Measurements from ENCODE around the gene IMPDH2. TPM values are rescaled to one million over a fixed set of nuclear protein-coding genes. Genes with fewer than 3 reads are reported as not detected.

IMPDH2 gene
- total and polyA plus RNA-seq, 2 of the 8 experiments (the other 6 are each of a cell fraction or from before 2014, with no cell fraction given): 374 to 409 TPM

DNA sequence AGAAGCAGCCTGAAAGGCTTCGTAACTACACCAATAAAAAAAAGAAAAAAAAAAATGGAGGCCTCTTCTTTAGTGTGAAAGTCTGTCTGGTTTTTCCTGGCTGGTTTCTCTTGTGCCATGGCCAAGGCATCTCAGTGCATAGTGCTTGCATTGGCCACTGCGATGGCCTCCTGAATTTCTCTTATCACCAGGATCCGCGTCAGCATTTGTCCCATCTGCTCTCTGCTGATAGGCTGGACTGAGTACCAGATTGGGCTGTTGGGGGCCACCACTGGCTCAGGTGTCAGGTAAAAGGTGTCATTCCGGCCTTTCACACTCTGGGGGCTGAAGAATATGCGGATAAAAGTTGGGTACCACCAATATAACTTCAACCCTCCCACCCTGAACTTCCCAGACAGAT, 1.1 kb upstream of the IMPDH2 start:
- no peak overlapping the region for H3K56ac ChIP-seq (replicated peaks; ENCODE audit: insufficient read length, low read depth, low read length)
- no peak overlapping the region for H2BK15ac ChIP-seq (ENCODE audit: low read length)
- no peak overlapping the region for H2BK120ac ChIP-seq (replicated peaks; ENCODE audit: low read depth, low read length)
- peaks cover 0 to 8% (median 6%) of the 10 kb centered on the region in 4 experiments; a peak in 5 of 7 replicates for H3K4me1 ChIP-seq (replicated peaks in 1 of 4; ENCODE audit: control insufficient read depth in 3 of 4, insufficient read depth in 4 of 4, low read length in 3 of 4)
- H3K79me1 ChIP-seq (ENCODE audit: low read depth, low read length): peaks cover 8% of the 10 kb centered on the region
- peaks cover 4 to 15% of the 10 kb centered on the region in 2 experiments; a peak in 3 of 4 replicates for H3K79me2 ChIP-seq (ENCODE audit: control insufficient read depth in 1 of 2, insufficient read depth in 2 of 2, low read length in 2 of 2)
- H3K9ac ChIP-seq (replicated peaks in 1 of 4; ENCODE audit: extremely low read depth in 1 of 4, low read depth in 3 of 4, low read length in 3 of 4): no peak overlapping the region
- ChIA-PET CTCF (ENCODE audit: partially characterized antibody) (interaction anchor here (0.6 to 2.4 kb wide), 2 partner anchors 8 to 11 kb away, joined by 3 to 9 read pairs; partner anchors contain the start of gene NDUFAF3), POLR2A (ENCODE audit: partially characterized antibody) (interaction anchor here (0.6 to 5.5 kb wide), 4 partner anchors 8 to 198 kb away, joined by 3 to 41 read pairs (median 3); partner anchors contain the start of gene NDUFAF3)
- H3K27me3 ChIP-seq (replicated peaks in 1 of 4; ENCODE audit: control insufficient read depth in 3 of 4, extremely low read depth in 1 of 4, insufficient read depth in 3 of 4, low read length in 3 of 4): no peaks in the 10 kb centered on the region; a peak in 1 of 7 replicates
- H3K4me3 ChIP-seq (ENCODE audit: extremely low read depth in 1 of 4, insufficient read depth in 2 of 4, low read depth in 3 of 4, low read length in 4 of 4): no peak overlapping the region
- H3K36me3 ChIP-seq (ENCODE audit: control insufficient read depth in 2 of 4, insufficient read depth in 4 of 4, low read length in 3 of 4): peaks cover 36 to 68% (median 56%) of the 10 kb centered on the region in 4 experiments
- H3K18ac ChIP-seq (ENCODE audit: extremely low read depth, low read length): no peak overlapping the region
- H3K23ac ChIP-seq (ENCODE audit: insufficient read length): no peak overlapping the region
- H4K8ac ChIP-seq (ENCODE audit: extremely low read depth, insufficient read depth, low read length): no peak overlapping the region
- no peak overlapping the region for H2BK5ac ChIP-seq (ENCODE audit: low read depth, low read length)
- TF ChIP-seq JUN (IDR thresholded peaks at IDR 0.05; ENCODE audit: low read depth, low read length): no peak
- TF ChIP-seq CBX8 (IDR thresholded peaks at IDR 0.05; ENCODE audit: borderline replicate concordance, low read depth, low read length): no peak
- TF ChIP-seq KDM5A (IDR thresholded peaks at IDR 0.05; ENCODE audit: low read length): no peak
- TF ChIP-seq POLR2AphosphoS5 (IDR thresholded peaks at IDR 0.05; ENCODE audit: low read depth, low read length): no peak
- no peak for TF ChIP-seq SP1 (IDR thresholded peaks at IDR 0.05; ENCODE audit: low read depth, low read length)
- TF ChIP-seq RBBP5 (IDR thresholded peaks at IDR 0.05; ENCODE audit: borderline replicate concordance, low read depth, low read length): no peak
- no peak for TF ChIP-seq SIX5 (IDR thresholded peaks at IDR 0.05; ENCODE audit: low read depth, low read length)
- TF ChIP-seq TAF7 (optimal IDR thresholded peaks at IDR 0.05; ENCODE audit: borderline replicate concordance, low read depth, low read length): no peak
- no peak overlapping the region for H3K4ac ChIP-seq (replicated peaks; ENCODE audit: insufficient read length, low read depth, low read length)
- no peak overlapping the region for H4K5ac ChIP-seq (ENCODE audit: insufficient read length, low read depth, low read length)
- no peak overlapping the region for H3K27ac ChIP-seq (ENCODE audit: low read depth, low read length)
- FAIRE-seq (no peak), DNase-seq (ENCODE audit: low read depth in 1 of 2, low spot score in 2 of 2) (no peak)
- 87% methylated on average over 6 of the region's 6 CpGs; no CpG with 5 or more reads in 1 of the 2 experiments for WGBS, 2 experiments (ENCODE audit: extremely low coverage in 1 of 2, insufficient coverage in 1 of 2, insufficient read length in 1 of 2, insufficient replicate concordance in 2 of 2, low coverage in 1 of 2, low lambda C conversion rate in 2 of 2, missing lambda C conversion rate in 1 of 2)
- H2AK5ac ChIP-seq (ENCODE audit: low read depth, low read length): no peak overlapping the region
- no peak overlapping the region for H3K14ac ChIP-seq (ENCODE audit: insufficient read length)
- H2BK12ac ChIP-seq (ENCODE audit: low read depth, low read length): no peak overlapping the region
- H3K4me2 ChIP-seq (ENCODE audit: insufficient read depth in 1 of 2, low read depth in 2 of 2, low read length in 2 of 2): no peak overlapping the region
- H3K23me2 ChIP-seq (ENCODE audit: low read depth, low read length): peaks cover 7% of the 10 kb centered on the region
- H4K20me1 ChIP-seq (replicated peaks in 1 of 2; ENCODE audit: control insufficient read depth in 1 of 2, insufficient read depth in 2 of 2, low read length in 2 of 2): peaks cover 11 to 18% of the 10 kb centered on the region in 2 experiments
- no peak overlapping the region for H2AFZ ChIP-seq (ENCODE audit: low read length)
- H3K9me3 ChIP-seq (ENCODE audit: insufficient read depth in 2 of 2, low read depth in 1 of 2, low read length in 1 of 2): no peaks in the 10 kb centered on the region
- H4K91ac ChIP-seq (replicated peaks; ENCODE audit: insufficient read length, low read length): no peak overlapping the region
- no peak overlapping the region for H2BK20ac ChIP-seq (ENCODE audit: low read length)

Data from H1 (cell line).